GM18858 (cell line): Measurements from ENCODE around the gene NUCKS1.

Source experiments
- ATAC-seq: cut with Tn5 transposase; IDR thresholded peaks from one replicate; pipeline ENCODE4 v1.9.1; 2021; ENCODE audit not compliant: unreplicated experiment

Gene NUCKS1

GRCh38 chr1:205772607-205773032 is 22.6 kb upstream of the NUCKS1 start:
- ATAC-seq = no peak

DNA sequence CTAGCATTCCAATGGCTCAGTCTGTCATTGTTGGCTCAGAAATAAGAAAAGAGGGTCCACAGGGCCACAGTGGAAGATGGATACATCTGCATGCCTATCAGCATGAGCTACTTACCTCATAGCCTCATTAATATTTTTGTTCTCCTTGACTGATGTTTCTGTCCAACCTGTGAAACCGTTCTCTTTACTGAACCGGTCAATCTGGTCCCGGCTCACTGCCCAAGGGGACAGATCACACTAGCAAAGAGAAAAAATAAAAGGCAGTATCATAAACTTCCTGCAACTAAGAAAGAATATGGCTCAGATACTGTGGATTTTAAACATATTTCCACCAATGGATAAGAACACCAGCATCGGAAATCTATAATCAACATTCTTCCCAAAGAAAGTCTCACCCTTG is 20.6 kb upstream of the NUCKS1 start:
- no peak for ATAC-seq

DNA sequence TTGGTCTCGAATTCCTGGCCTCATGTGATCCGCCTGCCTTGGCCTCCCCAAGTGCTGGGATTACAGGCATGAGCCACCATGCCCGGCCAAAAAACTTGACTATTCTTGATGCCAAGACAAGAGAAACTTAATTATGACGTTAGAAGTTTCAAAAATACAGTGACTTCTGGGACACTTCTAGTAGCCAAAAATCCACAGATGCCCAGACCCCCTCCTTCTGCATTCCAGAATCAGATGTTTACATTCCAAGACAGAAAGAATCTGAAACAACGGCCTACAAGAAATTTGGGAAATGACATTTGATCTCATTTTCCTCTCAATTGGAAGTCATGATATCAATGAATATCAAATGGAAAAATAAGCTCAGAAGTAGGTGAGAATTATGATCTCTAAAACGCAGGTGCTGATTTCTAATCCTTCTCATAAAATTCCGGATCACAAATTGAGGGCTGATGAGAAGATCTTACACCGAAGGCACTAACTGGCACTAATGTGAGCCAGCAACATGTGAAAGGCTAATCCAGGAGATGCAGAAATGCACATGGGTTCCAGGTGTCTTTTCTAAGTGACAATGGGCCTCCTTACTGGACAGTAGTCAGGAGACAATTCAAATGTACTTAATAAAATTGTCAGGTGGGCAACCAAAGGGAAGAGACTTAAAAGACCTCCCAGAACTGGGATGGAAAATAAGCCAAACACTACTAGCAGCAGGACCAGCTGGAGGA is 19.8 kb upstream of the NUCKS1 start:
- no peak for ATAC-seq

DNA sequence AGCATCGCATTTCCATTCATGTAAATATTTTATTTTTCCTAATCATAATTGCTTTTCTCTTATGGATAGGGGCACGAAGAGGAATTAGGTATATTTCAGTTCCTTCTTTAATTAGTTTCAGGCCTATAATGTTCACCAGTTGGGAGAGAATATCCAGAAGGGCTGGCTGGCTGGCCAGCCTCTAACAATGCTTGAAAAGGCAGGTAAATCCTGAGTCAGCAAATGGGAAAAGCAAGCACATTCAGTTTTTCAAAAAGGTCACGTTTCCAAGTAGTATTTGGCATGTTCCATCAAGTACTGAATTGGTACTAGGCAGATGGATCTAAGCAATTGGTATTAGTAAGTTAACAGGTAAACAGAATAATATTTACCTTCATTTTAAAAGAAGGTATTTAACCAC is 17.3 kb upstream of the NUCKS1 start:
- no peak for ATAC-seq

GRCh38 chr1:205766570-205766969 is 16.6 kb upstream of the NUCKS1 start:
- no peak for ATAC-seq

GRCh38 chr1:205766038-205766437 is 16.1 kb upstream of the NUCKS1 start:
- no peak for ATAC-seq

- no peak for ATAC-seq
Measured at GRCh38 chr1:205764578-205764977, 14.6 kb upstream of the NUCKS1 start.

DNA sequence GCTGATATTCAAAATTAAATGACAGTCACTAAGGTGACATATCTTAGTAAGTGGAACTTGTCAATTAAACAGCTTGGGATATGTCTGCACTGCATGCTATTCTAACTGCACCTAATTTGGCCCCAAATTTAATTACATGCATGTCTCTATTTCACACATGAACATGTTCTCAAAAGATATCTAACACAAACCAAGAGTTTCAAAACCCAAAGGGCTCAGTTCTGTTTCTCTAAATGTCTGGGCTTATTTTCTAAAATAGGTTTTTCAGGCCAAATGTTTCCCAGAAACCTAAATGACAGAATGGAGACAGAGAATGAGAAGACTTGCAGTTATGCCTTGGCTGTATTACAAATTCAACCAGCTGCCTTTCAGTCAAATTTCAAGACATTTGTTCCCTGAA is 14.0 kb upstream of the NUCKS1 start:
- no peak for ATAC-seq

DNA sequence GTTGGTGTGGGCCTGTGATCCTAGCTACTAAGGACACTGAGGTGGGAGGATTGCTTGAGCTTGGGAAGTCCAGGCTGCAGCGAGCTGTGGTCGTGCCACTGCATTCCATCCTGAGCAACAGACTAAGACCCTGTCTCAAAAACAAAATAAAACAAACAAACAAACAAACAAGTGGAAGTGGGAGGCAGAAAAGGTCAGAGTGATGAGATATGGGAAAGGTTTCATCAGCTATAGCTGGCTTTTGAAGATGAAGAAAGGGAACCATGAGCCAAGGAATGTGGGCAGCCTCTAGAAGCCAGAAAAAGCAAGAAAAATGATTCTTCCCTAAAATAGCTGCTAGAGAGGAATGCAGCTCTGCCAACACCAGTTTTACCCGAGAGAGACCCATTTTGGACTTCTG is 10.6 kb upstream of the NUCKS1 start:
- no peak for ATAC-seq

DNA sequence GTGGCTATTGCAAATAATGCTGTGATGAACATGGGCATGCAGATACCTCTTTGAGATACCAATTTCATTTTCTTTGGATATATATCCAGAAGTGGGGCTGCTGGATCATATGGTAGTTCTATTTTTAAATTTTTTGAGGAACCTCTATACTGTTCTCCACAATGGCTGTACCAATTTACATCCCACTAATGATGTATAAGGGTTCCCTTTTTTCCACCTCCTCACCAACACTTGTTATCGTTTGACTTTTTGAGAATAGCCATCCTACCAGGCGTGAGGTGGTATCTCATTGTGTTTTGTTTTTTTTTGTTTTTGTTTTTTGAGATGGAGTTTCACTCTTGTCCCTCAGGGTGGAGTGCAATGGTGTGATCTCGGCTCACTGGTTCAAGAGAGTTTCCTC is 6.6 kb upstream of the NUCKS1 start:
- no peak for ATAC-seq

DNA sequence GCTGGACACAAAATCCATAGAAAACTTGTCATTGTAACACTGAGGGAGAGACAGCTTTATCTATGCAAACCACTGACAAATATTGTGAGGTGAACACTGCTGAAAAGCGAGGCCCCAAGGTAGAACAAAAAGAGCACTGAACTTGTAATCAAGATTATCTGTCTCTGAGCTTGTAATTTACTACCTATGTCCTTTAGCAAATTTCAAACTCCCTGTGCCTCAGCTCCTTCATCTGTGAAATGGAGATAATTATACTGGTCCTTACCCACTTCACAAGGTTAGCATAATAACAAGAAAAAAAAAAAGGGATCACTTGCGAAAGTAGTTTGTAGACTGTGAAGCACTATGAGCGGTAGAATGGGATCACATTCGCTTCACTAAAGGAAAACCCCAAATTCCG is 4.9 kb upstream of the NUCKS1 start:
- ATAC-seq = no peak

DNA sequence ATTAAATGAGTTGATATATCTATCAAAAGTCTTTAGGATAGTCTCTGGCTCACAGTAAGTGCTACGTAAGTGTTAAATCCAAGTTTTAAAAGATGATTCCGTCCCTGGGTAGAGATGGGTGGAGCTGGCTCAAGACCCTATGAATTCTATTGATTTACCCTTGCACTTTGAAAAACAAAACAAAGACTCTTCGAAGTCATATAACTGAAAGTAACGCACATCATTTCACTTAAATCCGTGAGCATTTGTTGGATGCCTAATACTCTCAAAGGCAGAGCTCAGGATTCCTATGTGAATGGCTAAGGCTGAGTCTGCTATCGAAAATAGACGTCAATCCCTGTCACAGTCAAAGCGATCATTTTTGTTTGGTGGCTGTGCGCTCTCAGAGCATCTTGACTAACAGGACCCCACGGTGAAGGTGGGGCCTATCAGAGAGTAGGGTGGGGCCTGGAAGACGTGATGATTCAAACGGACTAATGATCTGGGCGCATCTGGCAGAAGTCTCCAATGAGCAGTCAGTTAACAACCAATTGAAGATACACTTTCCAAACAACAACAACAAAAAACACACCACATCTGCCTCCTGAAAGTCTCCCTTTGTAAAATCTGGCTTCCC is 1.2 kb upstream of the NUCKS1 start:
- no peak for ATAC-seq

DNA sequence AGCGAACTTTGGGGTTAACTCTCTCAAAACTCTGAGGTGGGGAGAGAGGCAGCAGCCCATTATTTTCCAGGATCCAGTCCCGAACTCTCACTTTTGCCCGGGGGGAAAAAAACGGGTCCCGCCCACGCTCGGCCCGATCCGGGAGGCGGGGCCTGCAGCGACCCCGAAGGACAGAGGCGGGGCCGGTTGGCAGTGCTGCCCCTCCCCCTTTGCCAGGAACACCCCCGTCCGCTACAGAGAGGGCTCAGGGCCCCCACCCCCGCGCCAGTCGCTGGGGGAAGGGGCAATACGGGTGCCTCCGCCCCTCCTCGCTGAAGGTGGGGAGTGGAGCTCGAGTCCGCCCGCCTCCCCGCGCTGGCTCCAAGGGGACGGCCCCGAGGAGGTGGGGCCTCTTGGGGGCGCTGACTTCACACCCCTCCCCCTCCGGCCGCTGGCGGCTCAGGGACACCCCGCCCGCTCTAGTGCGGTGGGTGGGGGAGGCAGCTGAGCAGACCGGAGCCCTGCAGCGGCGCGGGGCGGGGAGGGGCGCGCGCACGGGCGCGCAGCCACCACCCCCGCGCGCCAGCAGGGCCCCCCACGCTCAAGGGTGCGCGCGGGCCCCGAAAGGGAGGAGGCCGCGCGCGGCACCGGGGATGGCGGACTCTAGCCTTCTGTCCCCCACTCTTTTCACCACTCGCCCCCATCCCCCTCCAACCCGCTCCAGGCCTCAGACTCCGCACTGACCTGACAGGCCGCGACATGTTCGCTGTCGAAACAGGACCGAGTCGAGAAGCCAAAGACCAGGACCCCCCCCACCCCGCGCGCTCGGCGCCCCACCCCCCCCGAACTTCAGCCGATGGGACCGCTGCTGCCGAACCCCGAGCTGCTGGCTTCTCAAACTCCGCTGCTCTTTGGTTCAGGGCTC is 496 bp downstream of the NUCKS1 start:
- ATAC-seq = peak; percentile 62

DNA sequence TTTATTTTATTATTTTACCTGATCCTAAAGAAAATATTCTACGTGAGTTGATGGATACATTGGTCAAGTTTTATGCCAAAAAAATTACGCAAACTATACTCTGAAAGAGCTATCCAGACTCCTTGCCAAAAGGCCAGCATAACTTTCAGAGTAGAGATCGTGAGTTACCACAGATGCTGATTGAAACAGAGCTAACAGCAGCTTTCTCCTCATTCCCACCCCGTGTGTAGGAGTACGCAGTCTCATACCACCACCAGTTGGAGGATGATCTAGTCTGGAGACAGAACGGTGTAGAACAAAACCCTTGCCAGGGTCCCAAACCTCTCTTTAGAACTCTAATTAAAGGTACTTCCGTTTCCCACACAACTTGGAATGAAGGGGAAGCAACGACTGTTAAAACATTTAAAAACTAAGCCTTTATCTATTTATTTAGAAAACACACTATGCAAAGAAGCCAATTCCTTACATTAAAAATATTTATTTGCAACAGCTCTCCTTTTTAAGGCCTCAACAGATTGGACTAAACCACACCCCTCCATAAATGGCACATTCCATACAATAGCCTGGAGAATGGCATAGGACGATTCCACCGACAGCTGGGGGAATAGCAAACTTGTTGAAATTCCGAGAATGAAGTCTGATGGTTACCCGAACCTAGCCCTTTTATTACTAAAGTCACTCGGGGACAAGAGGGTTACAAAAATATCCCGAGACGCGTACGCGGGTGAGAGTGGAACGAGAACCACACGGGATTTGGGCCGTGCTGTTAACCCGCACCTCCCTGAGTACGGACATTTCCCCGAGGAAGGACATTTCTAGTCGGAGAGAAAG is 1.4 kb downstream of the NUCKS1 start:
- peak; percentile 10 for ATAC-seq

DNA sequence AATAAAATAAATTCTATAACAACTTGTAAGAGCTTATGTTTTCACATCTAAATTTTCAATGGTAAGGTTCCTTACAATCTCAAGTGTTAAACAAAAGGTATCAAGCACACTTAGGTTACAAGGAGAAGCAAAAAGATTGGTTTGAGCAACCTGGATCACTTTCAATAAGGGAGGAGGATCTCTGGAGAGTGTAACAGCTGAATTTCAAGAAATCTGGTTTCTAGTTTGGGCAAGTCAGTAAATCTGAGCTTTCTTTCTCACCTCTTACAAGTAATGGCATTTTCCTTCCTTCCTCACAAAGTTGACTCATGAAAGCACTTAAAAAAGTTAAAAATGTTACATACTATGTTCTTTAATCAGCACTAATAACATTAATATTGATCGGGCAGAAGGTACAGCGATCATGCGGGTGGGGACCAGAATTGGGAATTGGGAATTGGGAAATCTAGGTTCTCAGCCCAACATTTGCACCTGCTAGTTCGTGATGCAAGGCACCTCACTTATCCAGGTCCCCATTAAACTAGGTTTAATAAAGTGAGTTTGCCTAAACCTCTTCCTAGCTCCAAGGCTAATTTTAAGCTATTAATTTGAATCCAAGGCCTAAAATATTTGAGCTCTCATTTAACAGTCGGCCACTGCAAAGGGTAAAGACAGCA is 3.1 kb downstream of the NUCKS1 start:
- ATAC-seq = no peak

DNA sequence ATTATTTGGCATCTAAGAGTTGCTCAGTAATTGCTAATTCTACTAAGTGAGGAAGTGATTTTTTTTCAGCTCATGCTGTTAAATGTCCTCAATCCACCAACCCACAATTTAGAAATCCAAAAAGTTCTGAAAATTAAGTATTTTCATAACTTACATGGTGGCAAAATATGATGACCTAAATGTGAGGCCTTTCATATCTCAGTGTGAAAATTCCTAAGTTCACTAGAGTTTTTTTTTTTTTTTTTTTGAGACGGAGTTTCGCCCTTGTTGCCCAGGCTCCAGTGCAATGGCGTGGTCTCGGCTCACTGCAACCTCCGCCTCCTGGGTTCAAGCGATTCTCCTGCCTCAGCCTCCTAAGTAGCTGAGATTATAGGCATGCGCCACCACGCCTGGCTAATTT is 5.6 kb downstream of the NUCKS1 start:
- no peak for ATAC-seq

DNA sequence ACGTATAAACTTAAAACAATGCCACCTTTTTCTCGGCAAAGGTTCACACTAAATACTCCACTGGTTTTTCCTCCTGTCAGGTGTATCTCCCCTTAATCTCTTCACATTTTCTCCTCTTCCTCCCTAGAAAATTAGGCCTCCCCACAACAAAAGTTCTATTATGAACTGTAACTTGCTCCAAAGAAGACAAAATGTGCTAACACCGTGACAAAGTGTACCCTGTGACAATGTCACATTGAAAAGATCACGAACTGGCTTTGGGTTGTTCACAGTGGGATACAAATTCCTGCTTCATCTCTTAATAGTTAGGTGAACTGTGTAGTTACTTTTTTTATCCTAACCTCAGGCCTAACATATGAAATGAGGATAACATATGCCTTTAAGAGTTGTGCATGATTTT is 6.0 kb downstream of the NUCKS1 start:
- ATAC-seq = no peak

DNA sequence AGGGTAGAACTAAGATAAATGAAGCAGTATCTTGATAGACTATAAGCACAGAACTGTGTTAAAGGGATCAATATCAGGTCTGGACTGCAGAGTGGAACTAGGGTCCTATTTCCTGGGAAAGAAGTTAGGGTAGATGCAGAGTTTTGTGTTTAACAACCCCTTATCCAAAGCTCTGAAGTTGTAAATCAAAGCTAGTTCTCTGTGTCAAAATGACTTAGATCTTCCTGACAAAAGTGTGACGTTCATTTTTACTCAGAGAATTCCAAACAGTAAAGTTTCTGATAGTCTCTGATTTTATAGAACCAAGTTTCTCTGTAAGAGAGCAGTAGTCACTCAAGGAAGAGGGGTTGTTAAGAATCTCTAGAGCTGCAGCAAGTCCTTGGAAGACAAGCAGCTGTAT is 8.3 kb downstream of the NUCKS1 start:
- ATAC-seq = no peak

GRCh38 chr1:205739348-205740160 is 10.4 kb downstream of the NUCKS1 start:
- ATAC-seq = no peak

GRCh38 chr1:205735218-205735617 is 14.8 kb downstream of the NUCKS1 start:
- no peak for ATAC-seq
